ENCODE results near the gene CHFR.
"Not testable (repeated sequence)": the region's sequence is repeated elsewhere in the genome, so short reads cannot be mapped to it uniquely, and the experiment has no call there.

The CHFR gene

GRCh38 chr12:132887513-132888351 is at the start of gene CHFR:
Gene CHFR (minus strand): TSS chr12:132887605. CDS start chr12:132887328, 277 bp downstream.
- peak; percentile 86 to 89 for DNase-seq (ENCODE audit: low read depth in 2 of 2)

- DNase-seq (ENCODE audit: low read depth in 2 of 2): not testable (repeated sequence)
These were observed 49.5 kb upstream of the CHFR start for GRCh38 chr12:132936921-132937320.

- DNase-seq (ENCODE audit: low read depth in 2 of 2): no peak
These were observed 48.8 kb upstream of the CHFR start for GRCh38 chr12:132936163-132936562.

GRCh38 chr12:132926415-132926833 is 39.0 kb upstream of the CHFR start:
- no peak for DNase-seq (ENCODE audit: low read depth in 2 of 2)

GRCh38 chr12:132925597-132926414 is 38.4 kb upstream of the CHFR start:
- no peak for DNase-seq (ENCODE audit: low read depth in 2 of 2)

- DNase-seq (ENCODE audit: low read depth in 2 of 2): no peak
These were observed 37.0 kb upstream of the CHFR start for GRCh38 chr12:132924356-132924755.

GRCh38 chr12:132923356-132923909 is 36.0 kb upstream of the CHFR start:
- no peak for DNase-seq (ENCODE audit: low read depth in 2 of 2)

- no peak for DNase-seq (ENCODE audit: low read depth in 2 of 2)
These were observed 35.3 kb upstream of the CHFR start for GRCh38 chr12:132922676-132923075.

- DNase-seq (ENCODE audit: low read depth in 2 of 2): no peak
These were observed 34.3 kb upstream of the CHFR start for GRCh38 chr12:132921685-132922084.

GRCh38 chr12:132918680-132919079 is 31.3 kb upstream of the CHFR start:
- no peak for DNase-seq (ENCODE audit: low read depth in 2 of 2)

- no peak for DNase-seq (ENCODE audit: low read depth in 2 of 2)
These were observed 21.6 kb upstream of the CHFR start for GRCh38 chr12:132909030-132909368.

- DNase-seq (ENCODE audit: low read depth in 2 of 2): peak; percentile 84 to 86
These were observed 21.0 kb upstream of the CHFR start for GRCh38 chr12:132908145-132909029.

GRCh38 chr12:132907789-132908144 is 20.4 kb upstream of the CHFR start:
- not testable (repeated sequence) for DNase-seq (ENCODE audit: low read depth in 2 of 2)

- no peak for DNase-seq (ENCODE audit: low read depth in 2 of 2)
These were observed 19.8 kb upstream of the CHFR start for GRCh38 chr12:132907216-132907615.

- DNase-seq (ENCODE audit: low read depth in 2 of 2): peak; percentile 80 to 85
These were observed 17.4 kb upstream of the CHFR start for GRCh38 chr12:132904718-132905328.

GRCh38 chr12:132899033-132899432 is 11.6 kb upstream of the CHFR start:
- no peak for DNase-seq (ENCODE audit: low read depth in 2 of 2)

- no peak for DNase-seq (ENCODE audit: low read depth in 2 of 2)
These were observed 1.4 kb upstream of the CHFR start for GRCh38 chr12:132888852-132889251.

- no peak for DNase-seq (ENCODE audit: low read depth in 2 of 2)
These were observed 602 bp downstream of the CHFR start for GRCh38 chr12:132886529-132887477.

GRCh38 chr12:132881818-132882217 is 5.6 kb downstream of the CHFR start:
- no peak for DNase-seq (ENCODE audit: low read depth in 2 of 2)

- DNase-seq (ENCODE audit: low read depth in 2 of 2): not testable (repeated sequence)
These were observed 12.8 kb downstream of the CHFR start for GRCh38 chr12:132874620-132875019.

Data from stimulated activated CD8-positive, alpha-beta memory T cell treated with anti-CD3 and anti-CD28 coated beads, Interleukin-7, amount 100 ng/mL, for 1 hour (primary cell).